ENCODE results near the gene FCMR. TPM values are rescaled to one million over a fixed set of nuclear protein-coding genes. Genes with fewer than 3 reads are reported as not detected.

FCMR gene
- total and polyA plus RNA-seq, 9 of the 15 experiments (the other 6 are each of a cell fraction or from before 2014, with no cell fraction given), result 0.11 to 0.82 (median 0.20) TPM; not detected in 5

- TF ChIP-seq CLOCK (CRISPR knock-in tag; IDR thresholded peaks at IDR 0.05; ENCODE audit: borderline replicate concordance), result no peak
- no peak for TF ChIP-seq GABPB1 (CRISPR knock-in tag; IDR thresholded peaks at IDR 0.05)
- TF ChIP-seq MIER1 (IDR thresholded peaks at IDR 0.05; ENCODE audit: low read depth), result no peak
- no peak for TF ChIP-seq SPI1 (IDR thresholded peaks at IDR 0.05; ENCODE audit: borderline replicate concordance, low read depth, low read length)
- TF ChIP-seq ELK1 (CRISPR knock-in tag; IDR thresholded peaks at IDR 0.05), result no peak
- TF ChIP-seq HBP1 (CRISPR knock-in tag; IDR thresholded peaks at IDR 0.05), result no peak
- no peak for TF ChIP-seq PHB (CRISPR knock-in tag; IDR thresholded peaks at IDR 0.05)
- peak in 1 of 2 experiments; percentile 67; a peak in 1 of 4 replicates for TF ChIP-seq RCOR1 (IDR thresholded peaks at IDR 0.05; ENCODE audit: borderline replicate concordance in 1 of 2, low read depth in 2 of 2, low read length in 2 of 2)
- TF ChIP-seq E4F1 (CRISPR knock-in tag; IDR thresholded peaks at IDR 0.05; ENCODE audit: borderline replicate concordance), result no peak
- no peak for TF ChIP-seq NCOA2 (IDR thresholded peaks at IDR 0.05; ENCODE audit: partially characterized antibody in 2 of 2)
- no peak for TF ChIP-seq GMEB1 (CRISPR knock-in tag; IDR thresholded peaks at IDR 0.05)
- no peak for TF ChIP-seq SMARCB1 (IDR thresholded peaks at IDR 0.05; ENCODE audit: insufficient read length, low read depth)
- peak; percentile 49; the same call in 1 of the 2 replicates for TF ChIP-seq KLF16 (IDR thresholded peaks at IDR 0.05)
- TF ChIP-seq MLX (CRISPR knock-in tag; conservative IDR thresholded peaks at IDR 0.05), result no peak
- TF ChIP-seq ZC3H4 (CRISPR knock-in tag; IDR thresholded peaks at IDR 0.05; ENCODE audit: borderline replicate concordance), result no peak
- no peak for TF ChIP-seq CREBBP (IDR thresholded peaks at IDR 0.05; ENCODE audit: low read depth, low read length)
Observed at GRCh38 chr1:206864939-206865671, 56.6 kb downstream of the FCMR start, which contains the start of gene IL20 (continued).

All from K562 (cell line).